Stimulated activated CD8-positive, alpha-beta memory T cell treated with anti-CD3 and anti-CD28 coated beads, Interleukin-12 subunit alpha, Interleukin-12 subunit beta, amount 100 ng/mL, for 1 hour (primary cell): ENCODE results near the gene PITPNM3.

Experiments used
- DNase-seq: peaks from one replicate; pipeline ENCODE4 v3.0.0-alpha.2; 2020; ENCODE audit warnings: low read depth

PITPNM3 gene

DNA sequence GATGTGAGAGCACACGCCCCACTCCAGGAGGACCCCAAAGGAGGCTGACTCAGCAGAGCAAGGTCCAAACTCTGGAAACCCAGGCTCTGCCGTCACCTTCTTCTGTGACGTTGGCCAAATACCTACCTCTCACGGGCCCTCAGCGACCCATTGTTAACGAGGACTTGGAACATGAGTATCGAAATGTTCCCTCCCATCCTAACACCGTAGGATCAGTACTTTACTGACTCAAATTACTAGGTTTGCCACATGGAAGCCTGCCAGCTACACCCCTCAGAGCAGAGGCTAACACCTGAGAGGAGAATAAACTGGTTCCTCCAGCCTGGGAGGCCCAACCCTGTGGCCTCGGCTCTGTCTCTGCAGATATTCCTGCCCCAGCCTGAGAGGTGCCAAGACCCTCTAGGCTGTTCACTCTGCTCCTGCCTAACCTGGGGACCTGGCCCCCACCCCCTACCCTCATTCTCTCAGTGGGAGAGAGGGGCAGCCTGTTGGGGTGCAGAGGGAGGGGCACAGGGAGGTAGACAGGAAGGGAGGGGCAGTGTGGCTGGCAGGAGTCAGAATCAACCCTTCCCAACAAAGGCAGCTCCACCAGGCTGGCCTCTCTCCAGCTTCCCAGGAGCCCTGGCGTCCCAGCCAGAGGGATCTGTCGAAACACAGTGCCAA is 4.4 kb downstream of the PITPNM3 start:
- DNase-seq, result no peak

DNA sequence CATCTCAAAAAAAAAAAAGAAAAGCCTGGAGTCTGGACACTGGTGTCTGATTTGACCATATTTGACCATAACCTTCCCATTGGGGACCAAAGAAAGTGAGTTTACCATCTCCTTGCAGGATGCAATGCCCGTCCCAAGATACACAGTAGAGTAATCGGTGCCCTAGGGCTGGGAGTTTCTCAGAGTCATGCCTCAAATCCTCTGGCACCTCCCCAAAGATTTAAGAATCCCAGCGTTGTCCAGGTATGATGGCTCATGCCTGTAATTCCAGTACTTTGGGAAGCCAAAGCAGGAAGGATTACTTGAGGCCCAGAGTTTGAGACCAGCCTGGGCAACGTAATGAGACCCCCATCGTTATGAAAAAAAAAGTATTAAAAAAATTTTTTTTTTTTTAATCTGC is 5.0 kb downstream of the PITPNM3 start:
- DNase-seq, result no peak

DNA sequence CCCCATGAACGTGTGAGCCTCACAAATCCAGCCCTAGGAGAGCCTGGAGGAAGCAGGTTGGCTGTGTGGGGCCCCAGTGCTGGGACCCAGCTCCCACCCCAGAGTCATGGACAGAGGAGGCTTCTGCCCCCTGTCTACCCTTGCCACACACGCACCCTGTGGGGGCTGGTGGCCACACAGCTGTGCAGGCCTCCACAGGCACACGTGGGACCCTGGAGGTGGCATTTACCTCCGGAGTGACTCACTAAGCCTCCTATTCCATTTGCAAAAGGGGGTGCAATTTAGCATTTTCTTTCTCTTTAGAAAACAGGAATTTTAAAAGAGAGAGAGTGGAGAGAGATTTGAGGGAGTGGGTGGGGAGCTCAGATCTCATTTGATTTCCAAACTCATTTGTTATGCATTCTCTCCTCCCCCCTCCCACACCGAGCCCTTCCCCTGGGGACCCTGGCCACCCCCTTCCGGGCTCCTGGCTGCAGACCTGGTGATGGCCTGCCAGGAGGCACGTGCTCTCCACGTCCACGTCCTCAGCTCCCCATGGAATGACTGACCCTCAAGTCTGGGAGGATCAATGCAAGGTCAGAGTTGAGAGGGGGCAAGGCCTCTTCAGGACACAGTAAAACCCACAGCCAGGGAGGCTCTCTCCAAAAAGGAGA is 6.8 kb downstream of the PITPNM3 start:
- no peak for DNase-seq

DNA sequence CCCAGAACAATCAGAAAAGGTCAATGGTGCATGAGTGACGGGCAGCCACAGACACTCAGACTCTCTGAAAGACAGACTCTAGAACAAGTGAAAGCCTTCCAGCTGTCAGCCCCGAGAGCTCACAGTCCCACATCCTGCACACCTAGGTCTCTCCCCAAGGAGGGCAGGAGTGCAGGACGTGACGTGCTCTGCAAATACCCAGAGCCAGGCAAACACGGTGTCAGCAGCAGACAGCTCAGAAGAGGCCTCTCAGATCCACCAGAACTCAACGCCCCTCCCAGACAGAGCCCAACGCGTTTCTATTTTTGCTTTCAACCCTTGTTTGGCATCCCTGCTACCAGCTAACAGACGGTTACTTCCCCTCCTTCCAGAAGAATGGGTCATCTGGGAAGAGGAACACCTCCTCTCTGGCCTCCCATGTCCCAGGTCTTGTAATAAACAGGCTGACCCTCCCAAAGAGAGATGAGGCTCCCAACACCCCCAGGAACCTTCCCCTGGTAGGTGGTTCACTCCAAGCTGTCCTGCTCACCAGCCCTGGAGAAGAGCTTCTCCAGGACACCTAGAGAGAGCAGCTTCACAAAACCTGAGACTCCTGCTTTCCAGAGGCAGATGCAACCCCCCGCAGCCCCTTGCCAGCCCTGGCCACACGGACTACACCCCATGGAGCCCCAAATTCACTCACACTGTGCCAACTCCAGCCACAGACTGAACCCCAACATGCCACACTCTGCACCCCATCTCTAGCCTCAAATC is 7.6 kb downstream of the PITPNM3 start:
- DNase-seq, result no peak

DNA sequence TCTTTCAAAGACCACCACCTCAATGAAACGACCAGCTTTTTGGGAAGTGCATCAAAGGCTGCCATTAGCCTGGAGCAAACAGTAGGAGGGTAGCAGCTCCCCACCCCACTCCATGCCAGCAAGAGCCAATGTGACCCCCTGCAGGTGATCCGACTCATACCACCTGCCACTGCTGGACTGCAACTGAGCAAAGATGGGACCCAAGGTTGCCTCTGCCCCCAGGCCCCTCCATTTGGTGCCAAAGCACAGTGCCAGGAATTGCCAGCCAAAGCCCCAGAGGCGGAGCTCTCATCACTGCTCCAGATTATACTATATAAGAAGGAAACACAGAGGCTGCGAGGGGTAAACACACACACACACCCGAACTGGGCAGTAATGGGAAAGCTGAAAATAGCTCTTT is 8.3 kb downstream of the PITPNM3 start:
- DNase-seq, result no peak

DNA sequence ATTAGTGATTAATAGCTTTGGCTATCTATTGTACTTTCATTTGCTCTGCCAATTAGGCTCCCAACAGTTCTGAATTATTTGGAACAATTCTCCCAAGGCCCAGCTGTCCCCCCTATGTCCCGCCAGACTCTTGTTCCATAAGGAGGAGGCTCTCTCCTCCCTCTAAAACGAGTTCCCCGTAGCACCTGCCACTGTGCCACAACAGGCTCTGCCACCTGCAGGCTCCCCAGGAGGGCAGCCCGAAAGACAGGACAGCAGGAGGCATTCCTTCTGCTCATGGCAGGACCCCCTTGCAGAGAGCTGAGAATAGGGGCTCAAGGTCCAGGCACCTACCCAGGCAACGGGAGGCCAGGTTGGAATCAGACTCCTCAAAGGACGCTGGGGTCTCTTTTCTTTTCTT is 9.0 kb downstream of the PITPNM3 start:
- no peak for DNase-seq

DNA sequence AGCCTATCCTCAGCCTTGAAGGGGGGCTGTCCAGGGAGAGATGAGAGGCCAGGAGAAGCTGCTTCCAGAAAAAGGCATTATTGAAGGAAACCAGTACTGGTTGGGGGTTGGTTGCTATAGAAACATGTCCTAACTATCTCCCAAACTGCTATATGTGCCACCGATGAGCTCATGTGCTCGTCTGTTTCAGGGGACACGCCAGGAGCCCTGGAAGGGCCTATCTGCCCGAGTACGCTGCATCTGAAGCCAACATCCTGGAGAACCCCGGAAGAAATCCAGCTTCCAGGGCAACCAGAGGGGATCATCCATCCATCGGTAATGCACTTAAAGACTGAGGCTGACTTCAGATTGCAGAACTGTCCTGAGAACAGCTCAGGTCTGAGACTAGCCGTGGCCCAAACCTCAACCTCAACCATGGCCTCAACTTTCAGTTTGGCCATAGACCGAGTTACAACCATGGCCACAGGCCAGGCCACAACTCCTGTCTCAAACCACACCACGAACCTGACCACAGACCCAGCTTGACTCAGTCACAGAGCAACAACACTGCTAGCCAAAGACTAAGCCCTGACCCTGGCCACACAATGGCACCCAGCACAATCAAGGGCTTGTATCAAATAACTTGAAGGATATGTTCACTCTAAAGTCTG is 10.2 kb downstream of the PITPNM3 start:
- no peak for DNase-seq

DNA sequence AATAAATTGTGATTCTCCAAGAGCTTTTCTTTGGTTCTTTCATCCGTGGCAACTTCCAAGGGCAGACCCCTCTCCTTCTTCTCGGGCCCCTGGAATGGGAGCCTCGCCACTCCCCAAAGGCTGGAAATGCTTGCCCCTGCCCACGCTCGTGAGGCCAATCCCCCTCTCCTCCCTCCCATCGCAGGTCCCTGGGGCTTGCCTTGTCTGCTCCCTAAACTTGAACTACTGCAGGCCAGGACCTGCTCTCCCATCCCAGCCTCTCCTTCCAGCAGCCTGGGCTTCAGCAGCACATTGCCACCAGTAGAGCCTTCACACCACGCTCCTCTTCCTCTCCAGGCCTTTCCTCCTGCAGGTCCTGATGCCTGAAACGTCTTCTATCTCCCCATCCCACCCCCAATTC is 11.1 kb downstream of the PITPNM3 start:
- no peak for DNase-seq

DNA sequence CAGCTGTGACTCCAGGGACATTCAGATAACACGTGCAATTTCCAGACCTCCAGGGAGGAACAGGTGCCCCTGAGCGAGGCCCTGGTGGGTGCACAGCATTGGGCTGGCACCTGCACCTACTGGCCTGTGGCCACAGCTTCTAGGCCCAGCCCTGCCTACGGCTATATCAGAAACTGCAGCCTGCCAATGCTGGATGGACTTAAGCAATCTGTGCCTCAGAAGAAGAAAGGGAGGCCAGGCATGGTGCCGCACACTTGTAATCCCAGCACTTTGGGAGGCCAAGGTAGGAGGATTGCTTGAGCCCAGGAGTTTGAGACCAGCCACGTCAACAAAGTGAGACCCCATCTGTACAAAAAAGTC is 12.4 kb downstream of the PITPNM3 start:
- no peak for DNase-seq

DNA sequence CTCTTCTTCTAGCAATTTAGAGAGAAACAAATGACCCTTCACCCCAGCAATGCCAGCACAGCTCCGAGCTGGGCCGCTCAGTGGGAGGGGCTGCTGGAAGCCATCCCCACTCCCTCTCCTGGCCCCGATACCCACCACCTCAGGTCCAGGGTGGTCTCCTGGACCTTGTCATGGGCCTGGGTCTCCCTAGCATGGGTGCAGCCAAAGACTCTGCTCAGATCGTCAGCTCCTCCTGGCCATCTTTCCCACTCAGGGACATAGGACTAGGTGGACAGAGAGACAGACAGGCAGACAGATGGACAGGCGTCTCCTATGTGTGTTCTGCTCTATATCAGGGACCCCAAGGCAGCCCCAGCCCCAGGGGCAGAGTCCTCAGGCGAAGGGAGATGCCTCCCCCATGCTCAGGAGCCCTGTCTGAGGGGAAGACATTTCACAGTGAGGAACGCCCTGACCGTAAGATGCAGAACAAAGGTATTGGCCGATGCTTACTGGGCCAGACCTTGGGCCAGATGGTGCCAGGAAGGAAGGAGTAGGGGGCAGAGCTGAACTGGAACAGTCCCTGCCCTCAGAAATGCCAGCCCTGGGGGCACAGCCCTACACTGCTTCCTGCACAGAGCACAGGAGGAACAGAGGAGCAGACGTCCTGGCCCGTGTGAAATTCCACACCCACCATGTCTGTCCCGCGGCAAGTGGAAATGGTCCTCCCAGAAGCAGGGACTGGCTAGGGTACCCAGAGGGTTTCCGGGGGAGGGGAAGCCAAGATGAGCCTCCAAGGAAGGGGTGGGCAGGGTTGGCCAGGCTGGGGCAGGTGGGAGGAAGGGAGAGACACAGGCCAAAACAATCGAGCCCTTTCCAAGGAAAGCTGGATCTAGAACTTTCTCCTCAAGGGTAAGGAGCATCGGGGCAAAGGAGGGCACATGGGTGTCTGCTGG is 13.0 kb downstream of the PITPNM3 start:
- DNase-seq, result no peak

DNA sequence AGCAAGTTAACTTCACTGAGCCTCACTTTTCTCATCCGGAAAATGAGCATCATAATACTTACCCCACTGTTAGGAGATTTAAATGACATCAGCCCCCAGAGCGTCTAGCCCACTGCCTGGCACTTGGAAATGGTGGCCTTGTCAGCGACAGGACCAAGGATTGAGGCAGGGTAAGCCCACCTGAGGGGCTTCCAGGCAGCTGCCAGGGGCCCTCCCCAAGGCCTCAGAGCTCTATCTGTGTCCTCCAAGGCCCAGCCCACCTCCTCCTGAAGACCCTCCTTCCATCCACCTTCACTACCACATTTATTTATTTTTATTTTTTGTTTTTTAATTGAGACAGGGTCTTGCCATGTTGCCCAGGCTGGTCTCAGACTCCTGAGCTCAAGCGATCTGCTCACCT is 13.8 kb downstream of the PITPNM3 start:
- no peak for DNase-seq

DNA sequence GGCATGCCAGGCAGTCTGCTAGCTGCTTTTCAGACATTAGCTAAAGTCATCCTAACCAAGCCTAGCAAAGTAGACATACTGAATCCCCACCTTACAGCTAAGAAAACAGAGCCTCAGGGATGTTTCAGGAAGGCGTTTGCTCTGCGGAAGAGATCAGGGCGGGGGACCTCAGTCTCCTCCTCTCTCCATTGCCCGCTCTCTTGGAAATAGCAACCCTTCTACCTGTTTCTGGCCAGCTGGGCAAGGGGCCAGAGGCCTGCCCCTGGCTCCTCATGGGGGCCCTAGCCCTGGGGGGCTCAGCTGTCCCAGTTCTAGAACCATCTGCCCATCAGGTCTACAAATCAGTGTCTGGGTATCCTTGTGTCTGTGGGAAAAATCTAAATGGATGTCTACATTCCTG is 14.5 kb downstream of the PITPNM3 start:
- no peak for DNase-seq

DNA sequence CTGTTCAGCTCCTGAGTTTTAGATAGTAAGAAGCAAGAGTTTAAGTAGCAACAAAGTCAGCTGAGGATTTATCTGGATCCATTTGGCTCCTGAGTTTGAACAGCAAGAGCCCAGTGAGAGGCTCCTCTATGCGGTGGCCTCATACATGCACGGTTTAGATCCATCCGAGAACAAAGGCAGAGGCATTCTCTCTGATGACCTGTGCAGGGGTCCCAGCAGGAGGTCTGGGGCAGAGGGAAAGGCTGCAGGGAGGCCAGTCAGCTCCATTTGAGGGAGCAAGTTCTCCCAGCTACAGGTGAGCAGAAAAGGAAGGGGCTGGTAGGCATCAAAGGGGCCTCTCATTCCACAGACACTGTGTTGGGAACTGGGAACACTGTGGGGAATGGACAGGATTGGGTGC is 16.5 kb downstream of the PITPNM3 start:
- no peak for DNase-seq

DNA sequence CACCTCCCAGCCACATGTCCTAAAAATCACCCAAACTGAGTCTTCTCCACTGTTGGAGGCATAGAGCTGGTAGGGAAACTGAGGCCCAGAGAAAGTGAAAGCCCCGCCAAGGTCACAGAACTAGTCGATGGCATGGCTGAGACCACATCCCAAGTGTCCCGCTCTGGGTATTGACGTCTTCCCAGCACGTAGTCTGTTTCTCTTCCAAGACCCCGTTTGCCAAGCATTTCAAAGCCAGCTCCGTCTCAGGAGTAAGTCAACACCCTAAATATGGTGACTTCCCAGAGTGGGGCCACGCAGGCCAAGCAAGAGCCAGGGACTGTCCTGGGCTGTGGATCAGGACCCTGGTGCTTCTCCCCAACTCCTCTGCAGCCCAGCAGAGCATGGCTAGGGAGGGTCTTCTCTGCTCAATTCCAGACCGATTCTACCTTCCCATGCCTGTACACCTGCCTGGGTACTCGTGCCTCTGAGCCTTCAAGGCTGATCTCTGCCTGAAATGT is 19.7 kb downstream of the PITPNM3 start:
- no peak for DNase-seq

DNA sequence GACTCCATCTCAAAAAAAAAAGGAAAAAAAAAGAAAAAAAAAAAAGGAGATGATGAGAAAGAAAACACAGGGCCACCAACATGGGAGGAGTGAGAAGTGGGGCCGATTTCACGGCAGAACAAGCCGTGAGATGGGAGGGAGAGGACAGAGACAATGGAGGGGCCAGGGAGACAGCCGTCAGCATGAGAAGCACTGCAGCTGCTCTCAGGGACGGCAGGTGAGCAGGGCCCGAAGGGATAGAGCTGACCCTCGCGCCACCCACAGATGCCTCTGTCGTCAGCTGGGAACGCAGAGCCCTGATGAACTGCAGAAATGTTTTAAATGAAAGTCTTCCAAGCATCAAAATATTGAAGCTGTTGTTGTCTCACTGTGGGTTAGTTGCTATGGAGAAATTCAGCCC is 20.3 kb downstream of the PITPNM3 start:
- no peak for DNase-seq

DNA sequence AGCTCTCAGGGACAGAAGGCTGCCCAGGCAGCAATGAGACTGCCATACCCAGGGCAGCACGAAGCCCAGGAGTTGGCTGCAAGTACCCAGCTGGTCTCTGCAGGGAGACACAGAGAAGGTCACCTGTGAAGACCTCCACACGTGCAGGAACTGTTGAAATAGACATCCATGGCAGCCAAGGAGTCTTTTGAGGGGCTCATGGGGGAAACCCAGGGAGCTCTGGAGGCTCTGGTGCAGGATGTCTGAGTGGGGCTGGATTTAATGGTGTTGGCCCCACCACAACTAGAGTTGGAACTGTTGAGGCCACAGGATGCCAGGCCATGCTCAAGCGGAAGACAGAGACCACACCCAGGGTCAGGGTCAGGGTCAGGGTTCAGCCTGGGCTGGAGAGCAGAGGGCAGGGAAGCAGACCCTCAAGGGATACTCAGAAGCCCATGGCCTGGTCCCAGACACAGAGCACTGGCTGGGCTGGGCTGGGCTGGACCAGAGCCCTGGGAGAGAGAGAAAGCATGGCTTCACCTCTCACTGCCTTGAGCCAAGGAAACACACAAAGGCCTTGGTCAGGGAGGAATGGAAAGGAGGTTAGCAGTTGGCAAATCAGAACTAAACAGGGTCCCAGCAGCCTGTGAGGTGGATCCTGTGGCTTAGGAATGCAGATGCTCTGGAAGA is 21.4 kb downstream of the PITPNM3 start:
- no peak for DNase-seq

DNA sequence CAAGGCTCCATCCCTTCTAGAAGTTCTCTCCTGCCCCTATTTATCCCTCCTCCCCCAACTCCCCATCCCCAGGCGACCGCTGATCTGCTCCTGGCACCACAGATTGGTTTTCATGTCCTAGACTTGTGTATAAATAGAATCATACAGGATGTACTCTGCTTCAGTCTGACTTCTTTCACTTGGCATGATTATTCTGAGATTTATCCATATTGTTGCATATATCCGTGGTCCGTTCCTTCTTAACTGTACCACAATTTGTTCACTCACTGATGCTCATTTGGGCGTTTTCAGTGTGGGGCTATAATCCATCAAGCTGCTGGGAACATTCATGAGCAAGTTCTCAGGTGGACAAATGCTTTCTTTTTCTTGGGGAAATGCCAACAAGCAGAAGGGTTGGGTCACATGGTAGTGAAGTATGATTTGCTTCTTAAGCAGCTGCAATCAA is 23.9 kb downstream of the PITPNM3 start:
- DNase-seq, result no peak

DNA sequence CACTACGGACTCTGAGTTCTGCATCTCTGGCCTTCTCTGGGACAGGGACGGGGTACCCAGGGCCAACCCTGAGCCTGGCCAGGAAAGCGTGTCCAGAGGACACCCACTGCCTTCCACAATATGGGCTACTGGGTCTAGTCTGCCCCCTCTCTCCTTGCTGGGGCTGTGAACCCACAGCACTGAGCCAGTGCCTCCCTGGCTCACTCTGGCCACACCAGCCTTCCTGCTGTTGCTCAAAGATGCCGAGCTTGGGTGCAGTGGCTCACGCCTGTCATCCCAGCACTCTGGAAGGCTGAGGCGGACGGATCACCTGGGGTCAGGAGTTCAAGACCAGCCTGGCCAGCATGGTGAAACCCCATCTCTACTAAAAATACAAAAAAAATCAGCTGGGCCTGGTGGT is 24.8 kb downstream of the PITPNM3 start:
- DNase-seq, result no peak

DNA sequence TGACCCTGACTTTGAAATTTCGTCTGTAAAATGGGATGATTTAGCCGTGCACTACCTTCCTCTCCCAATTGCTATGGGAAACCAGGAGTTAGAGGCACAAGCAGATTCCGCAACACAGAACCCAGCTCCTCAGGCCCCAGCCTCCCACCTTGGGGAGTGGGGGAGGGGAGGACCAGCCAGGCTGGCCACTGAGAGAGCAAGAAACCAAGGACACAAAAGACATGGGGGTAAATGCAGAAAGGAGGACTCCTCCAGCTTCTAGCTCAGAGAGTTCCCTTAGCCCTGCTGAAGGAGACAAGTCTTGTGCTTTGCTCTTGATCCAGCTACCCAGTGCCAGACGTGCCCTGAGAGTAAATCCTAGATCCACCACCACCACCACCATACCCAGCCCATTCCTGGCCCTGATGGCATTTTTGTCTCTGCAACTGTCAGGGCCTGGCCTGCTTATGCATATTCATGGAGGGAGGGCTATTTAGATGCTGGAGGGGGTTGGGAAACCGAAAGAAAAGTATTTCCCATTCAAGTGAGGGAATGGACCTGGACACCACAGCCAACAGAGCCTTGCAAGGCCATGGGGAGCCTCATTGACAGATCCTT is 25.9 kb downstream of the PITPNM3 start:
- no peak for DNase-seq

DNA sequence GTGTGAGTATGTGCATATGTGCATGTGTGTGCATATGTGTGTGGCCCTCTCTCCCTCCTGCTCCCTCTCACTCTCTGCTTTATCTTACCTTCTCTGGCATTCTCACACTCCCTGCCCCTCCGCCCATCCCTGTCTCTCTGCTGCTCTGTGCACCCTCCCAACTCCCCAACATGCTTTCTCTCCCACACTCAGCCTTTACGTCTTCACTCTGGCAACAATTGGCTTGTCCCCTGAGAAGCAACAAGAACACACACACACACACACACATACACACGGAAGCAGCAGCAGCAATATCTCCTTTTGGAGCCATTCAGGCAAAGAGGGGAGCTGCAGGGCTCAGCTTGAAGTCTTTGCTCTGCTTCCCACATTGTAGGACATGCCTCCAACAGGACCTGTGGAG is 27.8 kb downstream of the PITPNM3 start:
- DNase-seq, result no peak
